Measurements from ENCODE around the gene ACTBL2. TPM values are rescaled to one million over a fixed set of nuclear protein-coding genes. Genes with fewer than 3 reads are reported as not detected.

The ACTBL2 gene
- polyA plus RNA-seq, 1 of the 3 experiments (the other 2 are of a cell fraction) = 0.99 TPM

- Histone ChIP-seq H3K9me2 (no peaks in the 10 kb centered on the region), H3K9ac (no peak overlapping the region), H4K20me1 (ENCODE audit: insufficient read depth) (no peaks in the 10 kb centered on the region), H3F3A (replicated peaks; ENCODE audit: insufficient read depth) (peaks cover 37% of the 10 kb centered on the region), H3K4me1 (ENCODE audit: control insufficient read depth in 1 of 2, insufficient read depth in 2 of 2, low read depth in 1 of 2, low read length in 1 of 2) (peaks cover 2 to 44% of the 10 kb centered on the region in 2 experiments), H3K79me2 (ENCODE audit: insufficient read depth) (no peaks in the 10 kb centered on the region), H3K27ac (ENCODE audit: low read depth in 2 of 2, low read length in 1 of 2) (peak overlapping the region; percentile 87 to 90), H3K4me2 (no peak overlapping the region), H3K27me3 (ENCODE audit: insufficient read depth) (no peaks in the 10 kb centered on the region), H3K36me3 (replicated peaks in 1 of 2; ENCODE audit: control insufficient read depth in 1 of 2, insufficient read depth in 2 of 2, low read length in 1 of 2) (no peaks in the 10 kb centered on the region), H3K4me3 (ENCODE audit: low read depth in 2 of 2, low read length in 1 of 2) (no peak overlapping the region), H3K9me3 (no peaks in the 10 kb centered on the region), H2AFZ (ENCODE audit: low read depth) (no peak overlapping the region)
- POLR2A ChIA-PET = no interaction called here
- CTCF ChIA-PET = no interaction called here
- TF ChIP-seq USF2 (IDR thresholded peaks at IDR 0.05; ENCODE audit: borderline replicate concordance, low read depth, low read length) (no peak), CHD2 (IDR thresholded peaks at IDR 0.05; ENCODE audit: low read length, partially characterized antibody) (no peak), NFIC (IDR thresholded peaks at IDR 0.05; ENCODE audit: borderline replicate concordance) (no peak), REST (IDR thresholded peaks at IDR 0.05; ENCODE audit: low read depth, low read length) (no peak), TAF1 (IDR thresholded peaks at IDR 0.05; ENCODE audit: borderline replicate concordance, low read depth, low read length) (no peak), SMC3 (IDR thresholded peaks at IDR 0.05; ENCODE audit: low read depth, low read length) (no peak), FOXJ3 (CRISPR knock-in tag; IDR thresholded peaks at IDR 0.05) (no peak), SIN3A (IDR thresholded peaks at IDR 0.05; ENCODE audit: borderline replicate concordance, low read depth, low read length) (no peak), RCOR1 (IDR thresholded peaks at IDR 0.05; ENCODE audit: low read length) (no peak), MXI1 (IDR thresholded peaks at IDR 0.05; ENCODE audit: low read depth, low read length) (no peak)
- WGBS (ENCODE audit: low lambda C conversion rate) = 88% methylated on average over 1 of the region's 1 CpG
- DNase-seq = no peak
These were observed 46.0 kb downstream of the ACTBL2 start for GRCh38 chr5:57436586-57436985.

- Histone ChIP-seq H3K27ac (ENCODE audit: low read depth in 2 of 2, low read length in 1 of 2) (peak overlapping the region; percentile 87 to 90), H2AFZ (ENCODE audit: low read depth) (no peak overlapping the region), H3K36me3 (replicated peaks in 1 of 2; ENCODE audit: control insufficient read depth in 1 of 2, insufficient read depth in 2 of 2, low read length in 1 of 2) (no peaks in the 10 kb centered on the region), H3K27me3 (ENCODE audit: insufficient read depth) (no peaks in the 10 kb centered on the region), H3K4me1 (ENCODE audit: control insufficient read depth in 1 of 2, insufficient read depth in 2 of 2, low read depth in 1 of 2, low read length in 1 of 2) (peaks cover 2 to 37% of the 10 kb centered on the region in 2 experiments), H4K20me1 (ENCODE audit: insufficient read depth) (no peaks in the 10 kb centered on the region), H3F3A (replicated peaks; ENCODE audit: insufficient read depth) (peaks cover 36% of the 10 kb centered on the region), H3K79me2 (ENCODE audit: insufficient read depth) (no peaks in the 10 kb centered on the region), H3K4me2 (no peak overlapping the region), H3K9me2 (no peaks in the 10 kb centered on the region), H3K4me3 (ENCODE audit: low read depth in 2 of 2, low read length in 1 of 2) (no peak overlapping the region), H3K9ac (peak overlapping the region; percentile 27; the same call in 1 of the 2 replicates), H3K9me3 (no peaks in the 10 kb centered on the region)
- WGBS (ENCODE audit: low lambda C conversion rate) = 5% methylated on average over 2 of the region's 2 CpGs
- CTCF ChIA-PET = no interaction called here
- POLR2A ChIA-PET = no interaction called here
- no peak for DNase-seq
- TF ChIP-seq RFX5 (IDR thresholded peaks at IDR 0.05; ENCODE audit: low read length) = no peak
- TF ChIP-seq MXI1 (IDR thresholded peaks at IDR 0.05; ENCODE audit: low read depth, low read length) = no peak
- TF ChIP-seq USF1 (IDR thresholded peaks at IDR 0.05; ENCODE audit: borderline replicate concordance, low read depth) = peak; percentile 48; the same call in 1 of the 2 replicates
- TF ChIP-seq EP300 (IDR thresholded peaks at IDR 0.05; ENCODE audit: borderline replicate concordance in 1 of 2, low read depth in 1 of 2, low read length in 1 of 2) = peak in 1 of 2 experiments; percentile 91; a peak in 2 of 4 replicates
- no peak; the same call in 1 of the 2 replicates for TF ChIP-seq FOSL2 (IDR thresholded peaks at IDR 0.05; ENCODE audit: borderline replicate concordance, low read depth)
- TF ChIP-seq CHD2 (IDR thresholded peaks at IDR 0.05; ENCODE audit: low read length, partially characterized antibody) = no peak
- TF ChIP-seq ELF1 (IDR thresholded peaks at IDR 0.05) = no peak
- TF ChIP-seq SIN3A (IDR thresholded peaks at IDR 0.05; ENCODE audit: borderline replicate concordance, low read depth, low read length) = no peak
- TF ChIP-seq POLR2AphosphoS5 (IDR thresholded peaks at IDR 0.05; ENCODE audit: low read depth, low read length) = peak; percentile 51; the same call in 1 of the 2 replicates
- TF ChIP-seq NRF1 (IDR thresholded peaks at IDR 0.05; ENCODE audit: low read depth, low read length) = no peak
- TF ChIP-seq NFIC (IDR thresholded peaks at IDR 0.05; ENCODE audit: borderline replicate concordance) = peak; percentile 83
- no peak for TF ChIP-seq EZH2phosphoT487 (IDR thresholded peaks at IDR 0.05; ENCODE audit: borderline replicate concordance, low read depth)
- no peak for TF ChIP-seq CTCF (IDR thresholded peaks at IDR 0.05)
- no peak for TF ChIP-seq SMC3 (IDR thresholded peaks at IDR 0.05; ENCODE audit: low read depth, low read length)
These were observed 46.9 kb downstream of the ACTBL2 start for GRCh38 chr5:57435701-57436134.
